GM19397 (cell line): ENCODE data around the gene UCKL1.
"Not testable (repeated sequence)": the region's sequence is repeated elsewhere in the genome, so short reads cannot be mapped to it uniquely, and the experiment has no call there.

ENCODE experiments used
- ATAC-seq: cut with Tn5 transposase; IDR thresholded peaks from one replicate; pipeline ENCODE4 v1.9.1; 2021; ENCODE audit warnings: mild to moderate bottlenecking, moderate library complexity; ENCODE audit not compliant: unreplicated experiment

Gene UCKL1

GRCh38 chr20:63973160-63973479, 16.9 kb upstream of the UCKL1 start:
- ATAC-seq: no peak

- ATAC-seq: no peak
Measured at GRCh38 chr20:63972312-63973159, 16.3 kb upstream of the UCKL1 start.

- not testable (repeated sequence) for ATAC-seq
Measured at GRCh38 chr20:63971960-63972311, 15.7 kb upstream of the UCKL1 start.

- ATAC-seq: no peak
Measured at GRCh38 chr20:63970714-63971431, 14.7 kb upstream of the UCKL1 start.

- no peak for ATAC-seq
Measured at GRCh38 chr20:63969838-63970713, 13.9 kb upstream of the UCKL1 start, which contains the start of gene ZNF512B. ZNF512B (minus strand) TSS chr20:63969930; CDS start chr20:63967950, 1,980 bp downstream.

GRCh38 chr20:63968928-63969760, 12.9 kb upstream of the UCKL1 start:
- ATAC-seq: no peak

GRCh38 chr20:63968136-63968927, 12.1 kb upstream of the UCKL1 start:
- no peak for ATAC-seq

GRCh38 chr20:63967330-63968135, 11.3 kb upstream of the UCKL1 start:
- ATAC-seq: no peak

- ATAC-seq: no peak
Measured at GRCh38 chr20:63966944-63967322, 10.7 kb upstream of the UCKL1 start.

- no peak for ATAC-seq
Measured at GRCh38 chr20:63966172-63966943, 10.1 kb upstream of the UCKL1 start.

- ATAC-seq: no peak
Measured at GRCh38 chr20:63964412-63964811, 8.2 kb upstream of the UCKL1 start.

GRCh38 chr20:63963784-63964301, 7.6 kb upstream of the UCKL1 start:
- no peak for ATAC-seq

- ATAC-seq: no peak
Measured at GRCh38 chr20:63963348-63963741, 7.1 kb upstream of the UCKL1 start.

- ATAC-seq: no peak
Measured at GRCh38 chr20:63962426-63963347, 6.5 kb upstream of the UCKL1 start.

GRCh38 chr20:63961664-63962425, 5.6 kb upstream of the UCKL1 start:
- ATAC-seq: no peak
